ENCODE data around the gene F8A3. TPM values are rescaled to one million over a fixed set of nuclear protein-coding genes. Genes with fewer than 3 reads are reported as not detected.
"Not testable (repeated sequence)": the region's sequence is repeated elsewhere in the genome, so short reads cannot be mapped to it uniquely, and the experiment has no call there.

Gene F8A3
- total RNA-seq (ENCODE audit: unreplicated experiment): 0.31 TPM
- long read RNA-seq: 0 reads

DNA sequence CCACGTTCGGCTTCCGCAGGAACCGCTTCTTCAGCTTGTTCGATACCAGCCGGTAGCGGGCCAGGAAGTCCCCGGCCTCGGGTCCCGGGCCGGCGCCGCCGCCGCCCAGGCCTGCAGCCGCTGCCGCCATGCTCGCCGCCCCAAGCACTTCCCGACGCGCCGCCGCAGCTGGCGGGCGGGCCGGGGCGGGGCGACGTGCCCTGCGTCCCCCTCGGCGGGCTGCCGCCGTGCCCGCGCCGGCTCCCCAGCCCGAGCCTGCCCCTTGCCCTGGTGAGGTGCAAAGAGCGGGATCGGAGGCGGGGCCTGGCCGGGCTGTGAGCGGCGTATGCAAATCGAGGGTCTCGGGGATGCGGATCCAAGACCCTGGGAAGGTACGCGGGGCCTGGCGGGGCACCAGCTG is at the start of gene F8A3:
TSS of gene F8A3 (minus strand) at position 150 of the 400 bp plus-strand sequence. CDS start at position 130, 20 bp downstream.
- not testable (repeated sequence) for H3K27me3 Mint-ChIP-seq (ENCODE audit: unreplicated experiment); DNase-seq (ENCODE audit: low spot score); H3K27ac Mint-ChIP-seq (ENCODE audit: unreplicated experiment); H3K4me3 Mint-ChIP-seq (ENCODE audit: unreplicated experiment); H3K9me3 Mint-ChIP-seq (ENCODE audit: unreplicated experiment); H3K4me1 Mint-ChIP-seq (ENCODE audit: unreplicated experiment); H3K36me3 Mint-ChIP-seq (ENCODE audit: low read depth, unreplicated experiment)

DNA sequence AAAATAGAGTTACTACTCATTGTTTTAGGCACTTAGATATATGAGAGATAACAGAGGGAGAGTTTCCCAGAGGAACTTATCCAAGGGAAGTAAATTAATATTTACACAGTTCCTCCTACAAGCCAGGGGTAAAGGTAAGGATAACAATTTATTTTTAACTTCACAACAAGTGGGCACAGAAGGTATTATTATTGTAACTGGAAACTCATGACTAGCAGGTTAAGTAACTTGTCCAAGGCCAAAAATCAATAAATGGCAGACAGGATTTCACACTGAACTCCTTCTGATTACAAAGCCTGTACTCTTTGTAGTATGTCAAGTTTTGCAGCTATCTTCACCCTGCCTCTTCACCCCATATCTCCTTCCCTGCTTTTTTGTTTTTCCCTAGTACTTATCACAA is 46.9 kb upstream of the F8A3 start:
- peaks cover 5% of the 10 kb centered on the region for H3K36me3 Mint-ChIP-seq (ENCODE audit: low read depth, unreplicated experiment)
- no peak for DNase-seq (ENCODE audit: low spot score)
- no peaks in the 10 kb centered on the region for H3K27me3 Mint-ChIP-seq (ENCODE audit: unreplicated experiment)
- no peaks in the 10 kb centered on the region for H3K9me3 Mint-ChIP-seq (ENCODE audit: unreplicated experiment)
- no peak overlapping the region for H3K4me3 Mint-ChIP-seq (ENCODE audit: unreplicated experiment)
- TF ChIP-seq, protein P1, sequence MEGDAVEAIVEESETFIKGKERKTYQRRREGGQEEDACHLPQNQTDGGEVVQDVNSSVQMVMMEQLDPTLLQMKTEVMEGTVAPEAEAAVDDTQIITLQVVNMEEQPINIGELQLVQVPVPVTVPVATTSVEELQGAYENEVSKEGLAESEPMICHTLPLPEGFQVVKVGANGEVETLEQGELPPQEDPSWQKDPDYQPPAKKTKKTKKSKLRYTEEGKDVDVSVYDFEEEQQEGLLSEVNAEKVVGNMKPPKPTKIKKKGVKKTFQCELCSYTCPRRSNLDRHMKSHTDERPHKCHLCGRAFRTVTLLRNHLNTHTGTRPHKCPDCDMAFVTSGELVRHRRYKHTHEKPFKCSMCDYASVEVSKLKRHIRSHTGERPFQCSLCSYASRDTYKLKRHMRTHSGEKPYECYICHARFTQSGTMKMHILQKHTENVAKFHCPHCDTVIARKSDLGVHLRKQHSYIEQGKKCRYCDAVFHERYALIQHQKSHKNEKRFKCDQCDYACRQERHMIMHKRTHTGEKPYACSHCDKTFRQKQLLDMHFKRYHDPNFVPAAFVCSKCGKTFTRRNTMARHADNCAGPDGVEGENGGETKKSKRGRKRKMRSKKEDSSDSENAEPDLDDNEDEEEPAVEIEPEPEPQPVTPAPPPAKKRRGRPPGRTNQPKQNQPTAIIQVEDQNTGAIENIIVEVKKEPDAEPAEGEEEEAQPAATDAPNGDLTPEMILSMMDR (IDR thresholded peaks at IDR 0.05; ENCODE audit: unreplicated experiment): no peak
- peaks cover 8% of the 10 kb centered on the region for H3K4me1 Mint-ChIP-seq (ENCODE audit: unreplicated experiment)
- no peak overlapping the region for H3K27ac Mint-ChIP-seq (ENCODE audit: unreplicated experiment)

DNA sequence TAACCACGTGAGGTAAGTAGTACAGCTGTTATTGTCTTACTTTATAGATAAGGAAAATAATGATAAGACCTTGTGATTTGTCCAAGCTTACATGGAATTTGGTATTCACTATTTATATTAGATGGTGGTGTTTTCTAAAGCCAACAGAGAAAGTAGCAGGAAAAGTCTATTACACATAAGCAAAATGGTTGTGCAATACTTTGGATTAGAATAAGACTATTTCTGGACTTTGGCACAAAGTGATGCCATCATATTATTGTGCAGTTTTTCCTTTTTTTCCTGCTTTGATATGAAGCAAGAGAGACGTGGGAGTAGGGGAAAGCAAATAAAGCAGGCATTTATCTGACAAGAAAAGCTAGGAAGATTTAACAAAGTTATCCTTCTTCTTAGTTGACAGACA is 36.7 kb upstream of the F8A3 start:
- H3K4me3 Mint-ChIP-seq (ENCODE audit: unreplicated experiment); H3K9me3 Mint-ChIP-seq (ENCODE audit: unreplicated experiment); H3K27ac Mint-ChIP-seq (ENCODE audit: unreplicated experiment); DNase-seq (ENCODE audit: low spot score); H3K4me1 Mint-ChIP-seq (ENCODE audit: unreplicated experiment); H3K27me3 Mint-ChIP-seq (ENCODE audit: unreplicated experiment); H3K36me3 Mint-ChIP-seq (ENCODE audit: low read depth, unreplicated experiment): not testable (repeated sequence)

DNA sequence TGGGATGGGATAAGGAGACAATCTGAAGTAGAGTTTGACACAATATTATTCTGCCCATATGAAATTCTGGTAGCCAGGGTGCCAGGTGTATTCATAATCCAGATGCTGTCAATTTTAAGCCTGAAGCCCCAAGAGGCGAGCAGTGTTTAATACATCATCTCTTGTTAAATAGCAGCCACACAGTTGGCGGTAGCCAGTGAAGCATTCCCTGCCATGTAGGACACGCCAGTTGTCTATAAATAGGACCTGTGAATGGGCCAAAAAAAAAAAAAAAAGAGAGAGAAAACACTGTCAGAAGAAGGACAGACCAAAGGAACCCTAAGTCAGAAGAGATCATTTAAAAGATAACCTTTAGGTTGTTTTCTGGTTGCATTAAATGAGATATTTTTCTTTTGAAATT is 33.0 kb upstream of the F8A3 start:
- DNase-seq (ENCODE audit: low spot score); H3K4me1 Mint-ChIP-seq (ENCODE audit: unreplicated experiment); H3K9me3 Mint-ChIP-seq (ENCODE audit: unreplicated experiment); H3K4me3 Mint-ChIP-seq (ENCODE audit: unreplicated experiment); H3K27ac Mint-ChIP-seq (ENCODE audit: unreplicated experiment); H3K27me3 Mint-ChIP-seq (ENCODE audit: unreplicated experiment); H3K36me3 Mint-ChIP-seq (ENCODE audit: low read depth, unreplicated experiment): not testable (repeated sequence)

DNA sequence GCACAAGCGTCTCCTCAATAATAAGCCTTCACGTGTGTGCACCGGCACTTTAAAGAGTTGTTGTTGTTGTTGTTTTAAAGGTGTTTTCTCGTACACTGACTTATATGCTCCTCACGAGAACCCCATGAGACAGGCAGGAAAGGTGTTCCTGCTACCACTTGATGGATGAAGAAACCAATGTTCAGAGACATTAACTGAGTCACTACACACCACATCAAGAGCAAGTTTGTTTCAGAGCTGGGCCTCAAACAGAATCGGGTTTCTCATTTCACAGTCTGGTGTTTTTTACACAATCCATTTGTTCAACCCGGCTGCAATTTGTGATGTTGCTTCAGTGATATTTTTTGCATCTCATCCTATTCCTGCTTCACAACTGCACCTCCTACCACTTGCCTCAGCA is 18.7 kb upstream of the F8A3 start:
- not testable (repeated sequence) for H3K4me3 Mint-ChIP-seq (ENCODE audit: unreplicated experiment); H3K36me3 Mint-ChIP-seq (ENCODE audit: low read depth, unreplicated experiment); H3K27ac Mint-ChIP-seq (ENCODE audit: unreplicated experiment); DNase-seq (ENCODE audit: low spot score); H3K9me3 Mint-ChIP-seq (ENCODE audit: unreplicated experiment); H3K4me1 Mint-ChIP-seq (ENCODE audit: unreplicated experiment); H3K27me3 Mint-ChIP-seq (ENCODE audit: unreplicated experiment)

DNA sequence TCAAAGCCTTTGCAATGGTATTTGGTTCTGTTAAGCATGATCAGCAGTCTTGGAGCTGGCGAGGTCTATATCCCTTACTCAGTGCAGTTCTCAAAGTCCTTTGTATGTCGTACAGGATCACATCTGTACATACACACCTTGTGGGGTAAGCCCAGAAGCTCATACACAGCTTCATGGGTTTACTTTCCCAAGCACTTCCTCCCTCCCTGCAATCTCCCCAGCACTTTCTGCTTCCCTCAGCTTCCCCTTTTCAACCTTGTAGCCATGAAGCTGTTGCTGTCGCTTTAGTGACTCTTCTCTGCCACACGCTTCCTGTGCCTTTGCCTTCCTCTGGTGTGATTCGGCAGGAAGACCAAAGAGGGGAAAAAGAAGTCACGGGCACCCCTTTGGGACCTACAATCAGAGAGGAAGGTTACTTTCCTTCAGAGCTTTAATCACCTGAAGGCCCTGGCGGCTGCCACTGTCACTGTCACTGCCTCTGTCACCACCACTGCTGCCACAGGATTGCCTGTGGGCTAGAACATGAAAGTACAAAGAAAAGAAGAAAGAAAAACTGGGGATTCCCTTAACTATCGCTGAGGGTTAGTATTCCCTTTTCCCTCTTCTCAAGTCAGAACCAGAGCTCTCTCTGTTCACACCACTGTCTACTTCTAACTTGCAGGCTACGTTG is 8.0 kb upstream of the F8A3 start:
- not testable (repeated sequence) for H3K27ac Mint-ChIP-seq (ENCODE audit: unreplicated experiment); H3K27me3 Mint-ChIP-seq (ENCODE audit: unreplicated experiment); H3K36me3 Mint-ChIP-seq (ENCODE audit: low read depth, unreplicated experiment); H3K4me3 Mint-ChIP-seq (ENCODE audit: unreplicated experiment); H3K9me3 Mint-ChIP-seq (ENCODE audit: unreplicated experiment); DNase-seq (ENCODE audit: low spot score); H3K4me1 Mint-ChIP-seq (ENCODE audit: unreplicated experiment)

DNA sequence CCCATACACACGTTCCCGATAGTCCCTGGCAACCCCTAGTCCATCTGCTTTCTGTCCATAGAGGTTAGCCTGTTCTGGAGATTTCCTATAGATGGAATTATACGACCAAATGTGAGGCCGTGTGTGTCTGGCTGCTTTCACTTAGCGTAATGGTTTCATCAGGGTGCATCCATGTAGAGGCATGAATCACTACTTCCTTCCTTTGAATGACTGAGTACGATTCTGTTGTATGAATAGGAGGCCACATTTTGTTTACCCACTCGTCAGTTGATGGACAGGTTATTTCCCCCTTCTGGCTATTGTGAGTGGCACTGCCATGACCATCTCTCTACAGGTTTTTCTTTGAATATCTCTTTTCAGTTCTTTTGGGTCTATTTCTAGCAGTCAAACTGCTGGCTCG is 2.1 kb upstream of the F8A3 start:
- not testable (repeated sequence) for H3K36me3 Mint-ChIP-seq (ENCODE audit: low read depth, unreplicated experiment); DNase-seq (ENCODE audit: low spot score); H3K9me3 Mint-ChIP-seq (ENCODE audit: unreplicated experiment); H3K4me3 Mint-ChIP-seq (ENCODE audit: unreplicated experiment); H3K4me1 Mint-ChIP-seq (ENCODE audit: unreplicated experiment); H3K27me3 Mint-ChIP-seq (ENCODE audit: unreplicated experiment); H3K27ac Mint-ChIP-seq (ENCODE audit: unreplicated experiment)

DNA sequence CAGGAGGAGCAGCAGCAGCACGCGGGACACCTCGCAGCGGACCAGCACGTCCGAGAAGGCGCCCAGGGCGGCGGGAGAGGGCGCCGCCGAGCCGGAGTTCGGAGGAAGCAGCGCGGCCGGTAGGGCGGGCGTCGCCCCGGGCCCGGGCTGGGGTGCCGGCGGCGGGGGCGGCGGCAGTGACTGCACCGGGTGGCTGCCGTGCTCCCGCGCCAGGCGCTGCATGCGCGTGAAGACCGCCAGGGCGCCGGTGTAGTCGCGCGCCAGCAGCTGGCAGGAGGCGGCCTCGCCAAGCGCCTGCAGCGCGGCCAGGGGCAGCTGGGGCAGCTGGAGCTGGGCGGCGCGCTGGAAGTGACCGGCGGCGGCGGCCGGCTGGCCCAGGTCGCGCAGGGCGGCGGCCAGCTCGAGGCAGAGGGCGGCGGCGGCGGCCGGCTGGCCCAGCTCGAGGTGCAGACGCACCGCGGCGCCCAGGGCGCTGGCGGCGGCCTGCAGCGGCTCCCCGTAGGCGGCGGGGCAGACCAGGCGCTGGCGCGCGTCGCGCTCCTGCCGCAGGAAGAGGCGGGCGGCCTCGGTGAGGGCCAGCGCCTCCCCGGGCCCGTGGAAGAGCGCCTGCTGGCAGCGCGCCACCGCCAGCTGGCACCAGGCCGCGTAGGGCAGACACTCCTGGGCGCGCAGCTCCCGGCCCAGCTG is 516 bp downstream of the F8A3 start:
- not testable (repeated sequence) for H3K36me3 Mint-ChIP-seq (ENCODE audit: low read depth, unreplicated experiment); H3K4me3 Mint-ChIP-seq (ENCODE audit: unreplicated experiment); DNase-seq (ENCODE audit: low spot score); H3K27ac Mint-ChIP-seq (ENCODE audit: unreplicated experiment); H3K4me1 Mint-ChIP-seq (ENCODE audit: unreplicated experiment); H3K9me3 Mint-ChIP-seq (ENCODE audit: unreplicated experiment); H3K27me3 Mint-ChIP-seq (ENCODE audit: unreplicated experiment)

Data from endothelial cell (in vitro differentiated cells).